ENCODE data around the gene RPL7A.

GRCh38 chr9:133384736-133385321 is 36.8 kb downstream of the RPL7A start:
- TF ChIP-seq CTCF (IDR thresholded peaks at IDR 0.05) (no peak), EP300 (IDR thresholded peaks at IDR 0.05; ENCODE audit: low read depth) (no peak)

Data from transverse colon (tissue), 3 donors.